GM13976 (cell line): ENCODE data around the gene C20orf144.
A peak's percentile ranks its signal among the peaks of the same experiment; 100 is the strongest.

Source experiments
- DNase-seq: peaks from one replicate; pipeline ENCODE4 v3.0.0; 2012; ENCODE audit warnings: low spot score
- in situ Hi-C: fragments of 300-500 bp; cut with MboI; formaldehyde crosslinking; loops from one replicate; pipeline ENCODE4 v1.12.0; 2022; ENCODE audit warnings: low sequenced_read_pairs, mixed read lengths, inconsistent platforms; ENCODE audit not compliant: unreplicated experiment
- TF ChIP-seq, protein P1 (sequence below): IDR thresholded peaks from 2 replicates; pipeline ENCODE4 v1.5.1; 2012; ENCODE audit warnings: borderline replicate concordance, mild to moderate bottlenecking; ENCODE audit not compliant: insufficient read depth; ENCODE audit errors: extremely low read depth, missing control alignments, control extremely low read depth

Gene C20orf144

DNA sequence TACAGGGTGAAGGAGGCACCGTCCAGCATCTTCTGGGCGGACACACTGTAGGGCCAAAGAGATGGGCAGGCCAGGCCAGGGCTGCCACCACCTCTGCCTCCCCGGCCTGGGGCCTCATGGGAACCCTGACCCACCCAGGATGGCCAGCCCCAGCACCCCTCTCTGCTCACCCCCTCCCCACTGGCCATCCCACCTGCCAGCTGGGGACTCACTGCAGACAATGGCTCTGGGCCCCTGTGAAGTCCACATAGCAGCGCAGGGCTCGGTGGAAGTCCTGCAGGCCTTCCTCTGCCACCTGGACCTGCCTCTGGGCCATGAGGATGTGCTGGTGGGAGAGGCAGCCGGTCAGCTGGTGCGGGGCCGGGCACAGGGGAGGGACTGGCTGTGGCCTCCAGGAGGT lies 3.6 kb upstream of the C20orf144 start:
- in situ Hi-C loops = no loop called here
- TF ChIP-seq, protein P1, sequence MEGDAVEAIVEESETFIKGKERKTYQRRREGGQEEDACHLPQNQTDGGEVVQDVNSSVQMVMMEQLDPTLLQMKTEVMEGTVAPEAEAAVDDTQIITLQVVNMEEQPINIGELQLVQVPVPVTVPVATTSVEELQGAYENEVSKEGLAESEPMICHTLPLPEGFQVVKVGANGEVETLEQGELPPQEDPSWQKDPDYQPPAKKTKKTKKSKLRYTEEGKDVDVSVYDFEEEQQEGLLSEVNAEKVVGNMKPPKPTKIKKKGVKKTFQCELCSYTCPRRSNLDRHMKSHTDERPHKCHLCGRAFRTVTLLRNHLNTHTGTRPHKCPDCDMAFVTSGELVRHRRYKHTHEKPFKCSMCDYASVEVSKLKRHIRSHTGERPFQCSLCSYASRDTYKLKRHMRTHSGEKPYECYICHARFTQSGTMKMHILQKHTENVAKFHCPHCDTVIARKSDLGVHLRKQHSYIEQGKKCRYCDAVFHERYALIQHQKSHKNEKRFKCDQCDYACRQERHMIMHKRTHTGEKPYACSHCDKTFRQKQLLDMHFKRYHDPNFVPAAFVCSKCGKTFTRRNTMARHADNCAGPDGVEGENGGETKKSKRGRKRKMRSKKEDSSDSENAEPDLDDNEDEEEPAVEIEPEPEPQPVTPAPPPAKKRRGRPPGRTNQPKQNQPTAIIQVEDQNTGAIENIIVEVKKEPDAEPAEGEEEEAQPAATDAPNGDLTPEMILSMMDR = no peak
- DNase-seq = no peak

DNA sequence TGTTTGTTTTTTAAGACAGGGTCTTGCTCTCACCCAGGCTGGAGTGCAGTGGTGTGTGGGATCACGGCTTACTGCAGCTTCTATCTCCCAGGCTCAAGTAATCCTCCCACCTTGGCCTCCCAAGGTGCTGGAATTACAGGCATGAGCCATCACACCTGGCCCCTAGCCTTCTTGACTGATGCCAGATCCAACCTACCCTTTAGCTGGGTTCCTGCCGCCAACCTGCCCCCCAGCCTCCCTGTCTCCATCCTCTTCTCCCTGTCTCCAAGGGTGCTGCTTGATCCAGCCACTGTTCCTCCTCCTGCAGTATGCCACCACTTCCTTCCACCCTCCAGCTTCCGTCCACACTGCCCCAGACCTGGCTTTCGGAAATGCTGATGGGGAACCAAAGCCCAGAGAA lies 3.2 kb upstream of the C20orf144 start:
- in situ Hi-C loops = no loop called here
- TF ChIP-seq, protein P1 = no peak
- DNase-seq = no peak

DNA sequence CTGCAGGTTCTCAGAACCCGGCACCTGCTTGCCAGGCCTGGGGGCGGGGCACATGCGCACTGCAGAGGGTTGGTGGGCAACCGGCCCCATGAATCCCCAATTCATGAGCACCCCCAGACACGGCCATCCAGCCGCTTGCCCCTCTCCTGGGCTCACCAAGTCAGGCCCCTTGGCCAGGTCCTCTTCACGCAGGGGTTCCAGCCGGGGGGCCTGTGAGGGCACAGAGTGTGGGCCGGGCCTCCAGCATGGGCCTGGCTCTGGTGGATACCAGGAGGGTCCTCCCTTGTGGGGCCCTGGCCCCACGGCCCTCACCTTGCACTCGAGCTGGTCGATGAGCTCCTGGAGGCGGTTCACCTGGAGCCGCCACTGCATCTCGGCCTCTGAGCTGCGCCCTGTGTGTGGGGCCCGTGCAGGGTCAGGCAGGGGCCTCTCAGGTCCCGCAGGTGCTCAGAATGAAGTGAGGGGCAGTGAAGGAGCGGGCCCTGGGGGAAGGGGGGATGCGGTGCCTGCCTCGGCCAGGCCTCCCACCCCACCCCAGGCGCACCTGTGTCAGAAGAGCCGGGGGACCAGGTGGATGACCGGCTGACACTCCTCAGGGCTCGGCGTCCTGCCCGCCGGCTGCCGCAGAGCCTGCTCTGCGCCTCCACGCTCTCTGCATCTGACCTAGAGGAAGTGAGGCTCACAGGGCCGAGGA lies 2.6 kb upstream of the C20orf144 start:
- in situ Hi-C loops = loop anchor here (10.0 kb wide), 1 partner anchor 205 kb away; no protein-coding TSS in a partner anchor
- TF ChIP-seq, protein P1 = no peak
- no peak for DNase-seq

DNA sequence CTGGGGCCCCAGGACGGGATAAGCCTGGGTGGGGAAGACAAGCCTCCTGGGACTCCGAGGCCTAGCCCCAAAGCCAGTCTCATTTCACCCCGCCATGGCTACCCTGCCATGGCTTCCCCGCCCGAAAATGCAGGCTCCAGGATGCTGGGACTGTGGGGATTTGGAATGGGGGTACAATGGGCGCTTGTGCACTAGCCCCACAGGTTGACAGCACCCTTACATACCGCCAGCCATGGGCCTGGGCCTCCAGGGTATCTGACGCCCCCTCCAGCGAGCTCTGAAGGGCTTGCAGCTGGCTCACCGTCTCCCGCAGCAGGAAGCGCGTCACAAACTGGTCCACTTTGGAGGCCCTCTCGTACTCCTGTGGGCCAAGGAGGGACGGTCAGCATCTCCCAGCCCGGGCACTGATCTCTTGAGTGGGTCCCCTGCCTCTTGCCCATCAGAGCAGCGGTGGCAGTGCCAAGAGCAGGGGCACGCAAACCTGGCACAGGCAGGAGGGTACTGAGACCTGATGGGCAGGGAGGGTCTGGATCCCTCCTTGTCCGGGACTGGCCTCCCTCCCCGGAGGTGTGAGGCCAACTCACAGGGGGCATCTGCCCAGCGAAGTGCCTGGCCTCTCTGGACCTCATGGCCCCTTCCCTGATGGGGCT lies 2.0 kb upstream of the C20orf144 start:
- in situ Hi-C loops = loop anchor here (10.0 kb wide), 1 partner anchor 205 kb away; no protein-coding TSS in a partner anchor
- TF ChIP-seq, protein P1 = no peak
- DNase-seq = no peak

DNA sequence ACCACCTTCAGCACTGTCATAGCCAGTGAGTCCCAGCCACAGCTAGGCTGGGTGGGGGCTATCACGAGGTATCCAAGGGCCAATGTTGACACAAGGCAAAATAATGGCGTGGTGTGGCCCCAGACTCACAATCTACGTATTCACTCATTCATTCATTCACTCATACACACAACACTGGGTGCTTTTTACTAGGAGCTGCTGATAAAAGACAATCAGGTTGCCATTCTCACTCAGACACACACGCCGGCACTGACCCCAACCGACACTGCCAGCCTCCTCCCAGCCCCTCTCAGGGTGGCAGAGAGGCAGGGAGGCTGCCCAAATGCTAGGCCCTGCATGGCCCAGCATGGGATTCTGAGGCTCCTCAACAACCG lies 1.5 kb upstream of the C20orf144 start:
- TF ChIP-seq, protein P1 = no peak
- in situ Hi-C loops = loop anchor here (10.0 kb wide), 1 partner anchor 206 kb away; no protein-coding TSS in a partner anchor
- DNase-seq = no peak

DNA sequence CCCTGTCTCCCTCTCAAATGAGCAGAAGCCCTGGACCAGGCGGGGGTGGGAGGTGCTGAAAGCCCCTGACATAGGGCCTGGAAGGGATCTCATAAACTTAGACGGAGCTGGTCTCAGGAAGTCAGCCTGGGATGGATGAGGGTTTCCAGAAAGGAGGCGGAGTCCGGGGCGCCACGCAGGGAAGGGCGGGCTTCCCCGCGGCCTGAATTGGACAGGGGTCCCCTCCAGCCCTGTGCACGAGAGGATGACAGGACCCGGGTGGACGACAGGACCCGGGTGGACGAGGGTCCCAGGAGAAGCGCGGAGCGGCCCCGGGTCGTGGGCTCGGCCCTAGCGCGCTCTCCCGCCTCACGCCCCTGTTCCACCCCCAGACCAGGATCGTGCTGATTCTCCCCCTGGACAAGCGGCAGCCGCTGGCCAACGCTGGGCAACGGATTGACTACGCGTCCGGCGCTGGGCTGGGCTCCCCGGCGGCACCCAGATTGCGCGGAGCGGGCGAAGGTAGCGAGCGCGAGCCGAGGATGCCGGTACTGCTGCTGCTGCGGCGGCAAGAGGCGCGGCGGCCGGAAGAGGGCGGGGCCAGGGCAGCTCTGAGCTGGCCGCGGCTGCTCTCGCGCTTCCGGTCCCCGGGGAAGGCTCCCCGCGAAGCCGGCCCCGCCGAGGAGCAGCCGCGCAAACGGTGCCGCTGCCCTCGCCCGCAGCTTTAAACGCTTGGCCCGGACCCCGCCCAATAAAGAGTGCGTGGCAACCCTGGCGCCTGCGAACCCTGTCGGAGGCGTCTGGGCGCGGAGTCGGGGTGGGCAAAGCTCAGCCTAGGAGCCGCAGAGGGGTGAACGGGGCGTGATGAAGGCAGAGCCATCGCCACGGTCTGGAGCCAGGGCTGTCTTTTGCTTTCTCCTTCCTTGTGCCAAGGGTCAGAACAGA lies 1.3 kb downstream of the C20orf144 start:
- in situ Hi-C loops = loop anchor here (10.0 kb wide), 1 partner anchor 209 kb away; no protein-coding TSS in a partner anchor
- TF ChIP-seq, protein P1 = no peak
- DNase-seq = peak; percentile 93
